Measurements from ENCODE around the gene CDS2. TPM values are rescaled to one million over a fixed set of nuclear protein-coding genes. Genes with fewer than 3 reads are reported as not detected.
A peak's percentile ranks its signal among the peaks of the same experiment; 100 is the strongest.

Gene CDS2
- total and polyA plus RNA-seq, 2 of the 13 experiments (the other 11 are each of a cell fraction or from before 2014, with no cell fraction given), result 81.3 to 153 TPM

DNA sequence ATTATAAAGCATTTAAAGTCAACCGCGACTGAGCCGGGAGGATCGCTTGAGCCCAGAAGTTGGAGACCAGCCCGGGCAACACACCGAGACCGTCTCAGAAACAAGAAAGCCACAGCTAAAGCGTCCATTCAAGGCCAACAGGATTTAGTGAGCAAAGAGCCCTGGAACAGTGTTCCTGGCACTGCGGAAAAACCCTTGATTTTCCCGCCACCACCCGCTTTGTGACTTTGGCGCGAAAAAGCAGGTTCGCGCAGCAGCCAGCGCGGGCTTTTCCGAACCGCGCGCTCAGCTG, 7.7 kb upstream of the CDS2 start (continued):
- TF ChIP-seq, protein P1, sequence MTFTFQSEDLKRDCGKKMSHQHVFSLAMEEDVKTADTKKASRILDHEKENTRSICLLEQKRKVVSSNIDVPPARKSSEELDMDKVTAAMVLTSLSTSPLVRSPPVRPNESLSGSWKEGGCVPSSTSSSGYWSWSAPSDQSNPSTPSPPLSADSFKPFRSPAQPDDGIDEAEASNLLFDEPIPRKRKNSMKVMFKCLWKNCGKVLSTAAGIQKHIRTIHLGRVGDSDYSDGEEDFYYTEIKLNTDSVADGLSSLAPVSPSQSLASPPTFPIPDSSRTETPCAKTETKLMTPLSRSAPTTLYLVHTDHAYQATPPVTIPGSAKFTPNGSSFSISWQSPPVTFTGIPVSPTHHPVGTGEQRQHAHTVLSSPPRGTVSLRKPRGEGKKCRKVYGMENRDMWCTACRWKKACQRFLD (CRISPR knock-in tag; IDR thresholded peaks at IDR 0.05; ENCODE audit: borderline replicate concordance), result no peak
- TF ChIP-seq HDAC1 (CRISPR knock-in tag; IDR thresholded peaks at IDR 0.05), result no peak; the same call in 1 of the 2 replicates
- TF ChIP-seq, protein P2, sequence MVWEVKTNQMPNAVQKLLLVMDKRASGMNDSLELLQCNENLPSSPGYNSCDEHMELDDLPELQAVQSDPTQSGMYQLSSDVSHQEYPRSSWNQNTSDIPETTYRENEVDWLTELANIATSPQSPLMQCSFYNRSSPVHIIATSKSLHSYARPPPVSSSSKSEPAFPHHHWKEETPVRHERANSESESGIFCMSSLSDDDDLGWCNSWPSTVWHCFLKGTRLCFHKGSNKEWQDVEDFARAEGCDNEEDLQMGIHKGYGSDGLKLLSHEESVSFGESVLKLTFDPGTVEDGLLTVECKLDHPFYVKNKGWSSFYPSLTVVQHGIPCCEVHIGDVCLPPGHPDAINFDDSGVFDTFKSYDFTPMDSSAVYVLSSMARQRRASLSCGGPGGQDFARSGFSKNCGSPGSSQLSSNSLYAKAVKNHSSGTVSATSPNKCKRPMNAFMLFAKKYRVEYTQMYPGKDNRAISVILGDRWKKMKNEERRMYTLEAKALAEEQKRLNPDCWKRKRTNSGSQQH (CRISPR knock-in tag; IDR thresholded peaks at IDR 0.05; ENCODE audit: low read depth), result peak; percentile 66; the same call in 1 of the 2 replicates
- no peak for TF ChIP-seq NBN (conservative IDR thresholded peaks at IDR 0.05)
- peak; percentile 80; the same call in 1 of the 2 replicates for TF ChIP-seq GATAD1 (CRISPR knock-in tag; IDR thresholded peaks at IDR 0.05)
- TF ChIP-seq ZBTB21 (CRISPR knock-in tag; IDR thresholded peaks at IDR 0.05), result peak; percentile 62; the same call in 1 of the 2 replicates
- TF ChIP-seq RBM39 (IDR thresholded peaks at IDR 0.05; ENCODE audit: low read depth, low read length, poor library complexity, severe bottlenecking), result no peak
- TF ChIP-seq ZNF878 (CRISPR knock-in tag; IDR thresholded peaks at IDR 0.05), result no peak
- TF ChIP-seq NPAS2 (CRISPR knock-in tag; IDR thresholded peaks at IDR 0.05; ENCODE audit: borderline replicate concordance), result no peak
- no peak for TF ChIP-seq FIP1L1 (IDR thresholded peaks at IDR 0.05; ENCODE audit: borderline replicate concordance, insufficient read depth, low read depth, low read length)
- TF ChIP-seq IRX3 (CRISPR knock-in tag; IDR thresholded peaks at IDR 0.05; ENCODE audit: borderline replicate concordance, low read depth), result no peak; the same call in 1 of the 2 replicates
- no peak for TF ChIP-seq HMG20A (CRISPR knock-in tag; IDR thresholded peaks at IDR 0.05; ENCODE audit: borderline replicate concordance)
- TF ChIP-seq MAFG (CRISPR knock-in tag; IDR thresholded peaks at IDR 0.05), result peak; percentile 78; the same call in 1 of the 2 replicates
- TF ChIP-seq ZBTB37 (CRISPR knock-in tag; IDR thresholded peaks at IDR 0.05), result peak; percentile 88
- no peak; the same call in 1 of the 2 replicates for TF ChIP-seq NCOA2 (CRISPR knock-in tag; IDR thresholded peaks at IDR 0.05)
- TF ChIP-seq MLLT10 (CRISPR knock-in tag; IDR thresholded peaks at IDR 0.05), result no peak; the same call in 1 of the 2 replicates
- TF ChIP-seq BORCS8-MEF2B (CRISPR knock-in tag; IDR thresholded peaks at IDR 0.05), result peak; percentile 99
- TF ChIP-seq, protein P3, sequence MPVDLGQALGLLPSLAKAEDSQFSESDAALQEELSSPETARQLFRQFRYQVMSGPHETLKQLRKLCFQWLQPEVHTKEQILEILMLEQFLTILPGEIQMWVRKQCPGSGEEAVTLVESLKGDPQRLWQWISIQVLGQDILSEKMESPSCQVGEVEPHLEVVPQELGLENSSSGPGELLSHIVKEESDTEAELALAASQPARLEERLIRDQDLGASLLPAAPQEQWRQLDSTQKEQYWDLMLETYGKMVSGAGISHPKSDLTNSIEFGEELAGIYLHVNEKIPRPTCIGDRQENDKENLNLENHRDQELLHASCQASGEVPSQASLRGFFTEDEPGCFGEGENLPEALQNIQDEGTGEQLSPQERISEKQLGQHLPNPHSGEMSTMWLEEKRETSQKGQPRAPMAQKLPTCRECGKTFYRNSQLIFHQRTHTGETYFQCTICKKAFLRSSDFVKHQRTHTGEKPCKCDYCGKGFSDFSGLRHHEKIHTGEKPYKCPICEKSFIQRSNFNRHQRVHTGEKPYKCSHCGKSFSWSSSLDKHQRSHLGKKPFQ (CRISPR knock-in tag; IDR thresholded peaks at IDR 0.05; ENCODE audit: insufficient replicate concordance), result no peak
- TF ChIP-seq, protein P4, sequence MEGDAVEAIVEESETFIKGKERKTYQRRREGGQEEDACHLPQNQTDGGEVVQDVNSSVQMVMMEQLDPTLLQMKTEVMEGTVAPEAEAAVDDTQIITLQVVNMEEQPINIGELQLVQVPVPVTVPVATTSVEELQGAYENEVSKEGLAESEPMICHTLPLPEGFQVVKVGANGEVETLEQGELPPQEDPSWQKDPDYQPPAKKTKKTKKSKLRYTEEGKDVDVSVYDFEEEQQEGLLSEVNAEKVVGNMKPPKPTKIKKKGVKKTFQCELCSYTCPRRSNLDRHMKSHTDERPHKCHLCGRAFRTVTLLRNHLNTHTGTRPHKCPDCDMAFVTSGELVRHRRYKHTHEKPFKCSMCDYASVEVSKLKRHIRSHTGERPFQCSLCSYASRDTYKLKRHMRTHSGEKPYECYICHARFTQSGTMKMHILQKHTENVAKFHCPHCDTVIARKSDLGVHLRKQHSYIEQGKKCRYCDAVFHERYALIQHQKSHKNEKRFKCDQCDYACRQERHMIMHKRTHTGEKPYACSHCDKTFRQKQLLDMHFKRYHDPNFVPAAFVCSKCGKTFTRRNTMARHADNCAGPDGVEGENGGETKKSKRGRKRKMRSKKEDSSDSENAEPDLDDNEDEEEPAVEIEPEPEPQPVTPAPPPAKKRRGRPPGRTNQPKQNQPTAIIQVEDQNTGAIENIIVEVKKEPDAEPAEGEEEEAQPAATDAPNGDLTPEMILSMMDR (CRISPR knock-in tag; IDR thresholded peaks at IDR 0.05), result no peak
- TF ChIP-seq, protein P5, sequence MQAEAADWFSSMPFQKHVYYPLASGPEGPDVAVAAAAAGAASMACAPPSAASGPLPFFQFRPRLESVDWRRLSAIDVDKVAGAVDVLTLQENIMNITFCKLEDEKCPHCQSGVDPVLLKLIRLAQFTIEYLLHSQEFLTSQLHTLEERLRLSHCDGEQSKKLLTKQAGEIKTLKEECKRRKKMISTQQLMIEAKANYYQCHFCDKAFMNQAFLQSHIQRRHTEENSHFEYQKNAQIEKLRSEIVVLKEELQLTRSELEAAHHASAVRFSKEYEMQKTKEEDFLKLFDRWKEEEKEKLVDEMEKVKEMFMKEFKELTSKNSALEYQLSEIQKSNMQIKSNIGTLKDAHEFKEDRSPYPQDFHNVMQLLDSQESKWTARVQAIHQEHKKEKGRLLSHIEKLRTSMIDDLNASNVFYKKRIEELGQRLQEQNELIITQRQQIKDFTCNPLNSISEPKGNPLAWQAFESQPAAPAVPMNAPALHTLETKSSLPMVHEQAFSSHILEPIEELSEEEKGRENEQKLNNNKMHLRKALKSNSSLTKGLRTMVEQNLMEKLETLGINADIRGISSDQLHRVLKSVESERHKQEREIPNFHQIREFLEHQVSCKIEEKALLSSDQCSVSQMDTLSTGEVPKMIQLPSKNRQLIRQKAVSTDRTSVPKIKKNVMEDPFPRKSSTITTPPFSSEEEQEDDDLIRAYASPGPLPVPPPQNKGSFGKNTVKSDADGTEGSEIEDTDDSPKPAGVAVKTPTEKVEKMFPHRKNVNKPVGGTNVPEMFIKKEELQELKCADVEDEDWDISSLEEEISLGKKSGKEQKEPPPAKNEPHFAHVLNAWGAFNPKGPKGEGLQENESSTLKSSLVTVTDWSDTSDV (CRISPR knock-in tag; IDR thresholded peaks at IDR 0.05), result no peak
- TF ChIP-seq THAP11 (CRISPR knock-in tag; IDR thresholded peaks at IDR 0.05), result no peak

All from HepG2 (cell line).